Ramos (cell line): Measurements from ENCODE around the gene TXNRD2.
"Not testable (repeated sequence)": the region's sequence is repeated elsewhere in the genome, so short reads cannot be mapped to it uniquely, and the experiment has no call there.

Source experiments
- in situ Hi-C: fragments of 300-500 bp; cut with MboI; formaldehyde crosslinking; loops from one replicate; pipeline ENCODE4 v1.14.3; 2022; ENCODE audit warnings: low sequenced_read_pairs; ENCODE audit not compliant: unreplicated experiment

Gene TXNRD2

DNA sequence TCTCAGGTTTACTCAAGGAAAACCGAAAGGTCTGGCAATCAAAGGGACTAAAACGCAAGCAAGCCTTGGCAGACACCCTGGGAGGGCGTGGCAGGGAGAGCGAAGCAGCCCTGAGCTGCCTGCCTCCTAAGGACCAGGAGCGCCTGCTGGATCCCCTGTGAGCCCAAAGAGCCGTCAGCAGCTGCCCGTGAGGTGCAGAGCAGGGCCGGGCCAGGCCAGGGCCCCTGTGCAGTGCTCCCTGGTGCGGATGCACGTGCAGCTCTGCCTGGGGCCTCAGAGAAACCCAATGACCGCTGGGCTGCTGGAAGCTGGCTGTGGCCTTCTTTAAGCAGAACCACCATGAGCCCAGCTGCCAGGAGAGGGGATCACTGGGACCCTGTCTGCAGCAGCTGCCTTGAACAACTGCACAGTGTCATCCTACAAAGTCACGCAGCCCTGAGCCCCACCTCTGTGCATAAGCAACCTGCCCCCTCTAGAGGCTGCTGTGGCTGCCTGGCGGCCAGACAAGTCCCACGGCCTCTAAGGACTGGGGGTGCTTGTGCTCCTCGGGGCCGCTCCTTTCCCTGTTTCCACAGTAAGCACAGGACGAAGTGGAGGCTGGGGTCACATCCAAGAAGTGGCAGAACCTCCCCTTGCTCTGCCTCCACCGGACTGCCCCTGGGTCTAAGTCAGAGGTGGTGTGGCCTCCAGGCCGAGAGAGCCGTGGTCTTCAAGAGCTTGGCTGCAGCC lies 29.2 kb downstream of the TXNRD2 start:
- in situ Hi-C loops: no loop called here

DNA sequence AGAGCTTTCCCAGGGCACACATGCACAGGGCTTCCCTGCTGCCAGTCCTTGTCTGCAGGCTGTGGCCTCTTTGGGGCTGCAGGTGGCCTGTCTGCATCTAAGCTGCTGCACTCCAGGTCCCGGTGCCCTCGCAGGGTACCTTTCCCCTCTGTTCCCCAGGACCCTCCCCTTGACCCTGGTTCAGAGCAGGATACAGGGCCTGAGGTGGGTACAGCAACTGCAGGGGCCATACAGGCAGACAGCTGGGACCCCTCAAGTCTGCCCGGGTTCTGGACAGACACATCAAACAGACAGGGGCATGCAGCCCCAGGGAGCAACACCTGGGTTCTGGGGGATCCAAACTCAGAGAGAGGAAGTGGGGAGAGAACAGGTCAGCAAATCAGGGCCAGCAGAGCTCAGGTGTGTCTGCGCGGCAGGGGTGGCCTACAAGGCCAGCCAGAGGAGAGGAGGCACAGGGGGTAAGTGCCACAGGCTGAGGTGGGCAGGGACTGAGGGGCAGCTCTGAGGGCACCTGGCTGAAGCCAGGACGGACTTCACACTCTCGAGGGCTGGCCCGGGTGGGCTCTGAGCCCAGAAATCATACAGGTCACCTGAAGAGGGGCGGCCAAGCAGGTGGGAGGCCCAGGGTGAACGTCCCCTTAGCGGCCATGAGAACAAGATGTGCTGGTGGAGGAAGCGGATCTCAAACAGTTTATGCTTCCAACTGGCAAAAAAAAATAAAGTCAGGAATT lies 29.9 kb downstream of the TXNRD2 start:
- in situ Hi-C loops: no loop called here

DNA sequence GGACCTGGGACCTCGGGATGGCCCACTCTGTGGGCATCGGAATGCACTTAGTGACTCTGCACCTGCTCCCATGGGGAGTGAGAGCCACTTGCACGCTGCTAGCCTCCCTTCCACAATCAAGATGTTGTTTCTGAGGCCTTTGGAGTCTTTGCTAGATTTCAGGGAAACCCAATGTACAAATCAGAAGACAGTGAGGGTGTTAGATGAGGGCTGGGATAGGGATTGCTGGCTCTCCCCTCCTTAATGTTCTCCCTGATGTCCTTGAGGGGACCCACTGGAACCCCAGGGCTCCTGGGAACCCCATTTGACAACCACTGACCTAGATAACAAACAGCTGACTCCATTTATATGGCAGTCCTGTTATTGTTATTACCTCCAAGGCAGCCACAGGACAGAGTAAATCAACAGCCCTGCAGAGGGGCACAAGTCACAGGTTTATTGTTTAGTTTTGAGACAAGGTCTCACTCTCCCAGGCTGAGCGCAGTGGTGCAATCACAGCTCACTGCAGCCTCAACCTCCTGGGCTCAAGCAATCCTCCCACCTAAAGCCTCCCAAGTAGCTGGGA lies 31.4 kb downstream of the TXNRD2 start:
- in situ Hi-C loops: no loop called here

DNA sequence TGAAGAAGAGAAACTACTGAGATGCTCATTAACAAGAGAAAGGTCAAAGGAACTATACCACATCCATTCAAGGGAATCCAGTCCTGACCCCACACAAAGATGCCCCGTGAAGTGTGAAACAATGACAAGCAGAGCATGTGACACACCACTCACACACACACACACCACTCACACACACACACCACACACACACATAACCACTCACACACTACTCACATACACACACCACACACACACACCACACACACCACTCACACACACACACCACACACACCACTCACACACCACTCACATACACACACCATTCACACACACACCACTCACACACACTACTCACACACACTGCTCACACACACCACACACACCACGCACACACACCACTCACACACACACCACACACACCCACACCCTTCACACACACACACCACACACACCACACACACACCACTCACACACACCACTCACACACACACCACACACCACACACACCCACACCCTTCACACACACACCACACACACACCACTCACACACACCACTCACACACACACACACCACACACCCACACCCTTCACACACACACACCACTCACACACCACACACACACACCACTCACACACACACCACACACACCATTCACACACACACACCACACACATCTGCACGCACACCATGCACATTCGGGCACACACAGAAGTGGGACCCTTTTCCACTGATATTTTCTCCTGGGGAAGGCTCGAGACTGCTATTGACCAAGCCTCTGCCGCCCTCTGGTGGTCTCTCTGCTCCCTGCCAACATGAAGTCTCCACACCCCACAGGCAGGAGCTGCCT lies 32.1 kb downstream of the TXNRD2 start:
- in situ Hi-C loops: no loop called here

DNA sequence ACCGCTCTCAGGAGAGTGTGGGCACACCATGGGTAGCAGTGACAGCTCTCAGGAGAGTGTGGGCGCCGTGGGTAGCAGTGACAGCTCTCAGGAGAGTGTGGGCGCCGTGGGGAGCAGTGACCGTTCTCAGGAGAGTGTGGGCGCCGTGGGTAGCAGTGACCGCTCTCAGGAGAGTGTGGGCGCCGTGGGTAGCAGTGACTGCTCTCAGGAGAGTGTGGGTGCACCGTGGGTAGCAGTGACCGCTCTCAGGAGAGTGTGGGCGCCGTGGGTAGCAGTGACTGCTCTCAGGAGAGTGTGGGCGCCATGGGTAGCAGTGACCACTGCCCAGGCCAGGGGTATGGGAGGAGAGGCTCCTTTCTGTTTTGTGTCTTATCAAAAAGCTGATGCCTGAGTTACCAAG lies 33.7 kb downstream of the TXNRD2 start:
- in situ Hi-C loops: not testable (repeated sequence)

DNA sequence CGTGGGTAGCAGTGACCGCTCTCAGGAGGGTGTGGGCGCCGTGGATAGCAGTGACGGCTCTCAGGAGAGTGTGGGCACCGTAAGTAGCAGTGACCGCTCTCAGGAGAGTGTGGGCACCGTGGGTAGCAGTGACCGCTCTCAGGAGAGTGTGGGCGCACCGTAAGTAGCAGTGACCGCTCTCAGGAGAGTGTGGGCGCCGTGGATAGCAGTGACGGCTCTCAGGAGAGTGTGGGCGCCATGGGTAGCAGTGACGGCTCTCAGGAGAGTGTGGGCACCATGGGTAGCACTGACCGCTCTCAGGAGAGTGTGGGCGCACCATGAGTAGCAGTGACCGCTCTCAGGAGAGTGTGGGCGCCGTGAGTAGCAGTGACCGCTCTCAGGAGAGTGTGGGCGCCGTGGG lies 34.8 kb downstream of the TXNRD2 start:
- in situ Hi-C loops: not testable (repeated sequence)

DNA sequence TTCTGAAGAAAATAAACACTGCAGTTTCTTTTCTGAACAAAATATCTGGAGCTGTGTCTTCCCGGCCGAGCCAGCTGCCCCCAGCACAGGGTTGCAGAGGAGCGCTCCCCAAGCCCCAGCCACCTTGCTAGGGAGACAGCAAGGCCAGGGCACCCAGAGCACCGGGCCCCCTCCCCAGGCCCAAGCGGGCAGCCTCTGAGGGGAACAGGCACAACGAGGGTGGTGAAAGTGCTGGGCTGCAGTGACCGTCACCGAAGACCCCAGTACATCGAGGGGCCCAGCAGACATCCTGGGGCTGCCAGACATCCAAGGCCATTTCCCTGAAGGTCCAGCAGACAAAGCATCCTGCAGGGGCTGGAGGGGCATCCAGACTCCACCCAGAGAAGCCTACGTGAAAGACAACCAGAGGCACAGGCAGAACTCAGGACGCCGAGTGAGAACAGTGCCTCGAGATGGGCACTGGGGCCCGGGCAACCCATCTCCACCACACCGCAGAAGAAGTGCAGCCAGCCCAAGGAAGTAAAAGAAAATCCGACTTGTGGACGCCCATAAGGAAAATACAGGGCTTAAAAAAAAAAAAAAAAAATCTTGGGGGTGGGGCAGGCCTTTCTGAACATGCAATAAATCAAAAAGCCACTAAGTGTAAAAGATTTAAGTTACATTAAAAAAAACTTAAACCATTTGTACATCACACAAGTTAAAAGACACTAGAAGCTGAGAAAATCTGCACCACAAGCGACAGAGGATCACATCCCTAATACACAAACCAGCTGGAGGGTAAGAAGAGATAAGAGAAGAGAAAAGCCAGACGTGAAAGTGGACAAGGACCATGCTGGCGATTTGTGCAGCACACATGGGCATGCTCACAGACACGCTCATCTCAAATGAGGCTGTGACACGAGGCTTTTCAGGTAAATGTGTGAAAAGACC lies 36.0 kb downstream of the TXNRD2 start:
- in situ Hi-C loops: no loop called here

DNA sequence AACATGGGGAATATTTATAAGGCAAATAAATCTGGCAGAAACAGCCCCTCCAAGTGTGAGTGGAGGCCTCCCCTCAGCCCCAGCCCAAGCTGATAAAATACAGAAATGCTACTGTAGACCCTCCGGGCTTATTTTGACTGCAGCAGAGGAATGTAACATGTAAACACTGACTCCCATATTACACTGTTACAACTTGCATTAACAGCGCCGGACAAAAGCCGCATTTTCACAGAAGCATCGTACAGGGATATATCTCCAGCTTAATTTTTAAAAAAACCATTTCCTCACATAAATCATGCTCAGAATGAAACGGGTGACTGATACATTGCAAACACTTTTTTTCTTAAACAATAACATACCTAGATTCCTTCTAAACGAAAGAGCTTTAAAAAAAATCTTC lies 36.7 kb downstream of the TXNRD2 start:
- in situ Hi-C loops: no loop called here

DNA sequence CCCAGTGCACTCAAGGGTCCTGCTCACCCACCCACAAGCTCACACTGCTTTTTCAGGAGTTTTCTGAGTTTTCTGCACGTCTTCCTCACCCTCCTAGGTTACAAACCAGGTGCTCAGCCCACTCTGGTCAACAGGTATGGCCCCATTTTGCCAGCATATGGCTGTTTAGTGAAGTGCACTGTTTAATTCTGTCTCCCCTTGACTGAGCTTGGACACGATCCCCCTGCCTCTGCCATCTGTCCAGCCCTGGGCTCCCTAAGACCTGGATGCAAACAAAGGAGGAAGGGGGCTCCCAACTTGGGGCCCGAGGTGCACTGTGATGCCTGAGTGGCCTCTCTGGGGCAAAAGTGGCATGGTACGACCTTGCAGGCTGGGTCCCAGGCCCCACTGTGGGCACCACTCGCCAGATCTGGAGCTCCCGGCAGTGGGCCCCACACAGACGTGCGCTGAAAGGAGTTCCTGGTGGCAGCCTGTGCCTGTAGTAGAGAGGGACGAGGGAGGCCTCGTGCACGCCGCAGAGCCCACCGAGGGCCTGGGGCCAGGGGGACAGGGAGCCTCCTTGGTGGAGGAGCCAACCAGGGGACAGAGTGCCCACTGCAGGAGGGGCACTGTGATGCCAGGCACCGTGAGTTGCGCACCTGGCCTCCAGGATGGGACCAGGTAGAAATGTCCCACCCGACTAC lies 37.3 kb downstream of the TXNRD2 start:
- in situ Hi-C loops: no loop called here

DNA sequence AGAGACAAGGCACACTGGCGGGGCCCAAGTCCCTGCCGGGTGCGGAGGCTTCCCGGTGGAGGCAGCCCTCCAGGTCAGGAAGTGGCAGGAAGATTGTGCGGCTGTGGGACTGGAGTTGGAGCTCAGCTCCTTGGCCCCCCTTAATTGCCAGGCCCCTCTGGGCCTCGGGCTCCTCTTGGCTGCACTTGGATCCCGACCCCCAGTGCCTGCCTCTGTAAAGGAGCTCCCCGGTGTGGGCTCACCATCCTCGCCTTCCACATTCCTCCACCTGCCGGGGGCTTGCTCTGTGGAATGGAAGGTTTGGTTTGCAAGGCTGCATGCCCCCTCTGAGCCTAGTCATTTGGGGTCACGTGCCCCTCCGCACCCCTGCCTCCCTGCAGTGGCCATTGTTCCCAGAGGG lies 38.1 kb downstream of the TXNRD2 start:
- in situ Hi-C loops: no loop called here

DNA sequence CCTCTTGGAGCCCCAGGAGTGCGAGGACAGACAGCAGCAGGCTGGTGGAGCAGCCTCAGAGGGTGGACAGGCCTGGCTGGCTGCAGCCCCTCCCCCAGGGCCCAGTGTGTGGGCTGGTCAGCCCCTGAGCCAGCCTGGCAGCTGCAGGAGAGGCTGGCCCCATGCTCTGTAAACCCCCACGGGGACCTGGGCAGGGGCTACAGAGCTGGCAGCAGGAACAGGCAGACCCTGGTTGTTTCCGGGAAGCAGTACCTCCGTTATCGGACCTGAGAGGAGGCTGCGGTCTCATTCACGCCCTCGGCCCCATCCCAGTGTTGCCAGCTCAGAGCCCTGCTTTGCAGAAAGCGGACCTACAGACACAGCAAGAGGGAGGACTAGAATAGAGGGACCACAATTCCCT lies 38.6 kb downstream of the TXNRD2 start:
- in situ Hi-C loops: no loop called here

DNA sequence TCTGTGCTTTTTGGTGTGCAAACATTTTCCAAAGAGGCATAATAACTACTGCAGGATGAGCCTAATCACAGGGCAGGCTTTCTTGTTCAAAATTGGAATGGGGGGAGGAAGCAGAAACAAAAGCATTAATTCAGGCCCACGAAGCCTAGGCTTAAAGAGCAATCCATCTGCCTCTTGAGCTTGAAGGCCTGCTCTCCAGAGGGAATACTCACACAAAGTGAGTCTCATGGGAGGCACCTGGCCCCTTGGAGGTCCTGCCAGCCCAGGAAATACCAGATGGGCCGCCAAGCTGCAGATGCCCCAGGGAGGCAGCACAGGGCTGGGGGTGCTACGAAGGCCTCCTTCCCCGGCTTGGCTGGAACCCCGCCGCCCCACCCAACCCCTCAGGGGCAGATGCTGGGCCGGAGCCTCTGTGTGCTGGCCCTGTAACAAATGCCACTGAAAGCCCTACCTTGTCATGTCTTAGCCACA lies 39.3 kb downstream of the TXNRD2 start:
- in situ Hi-C loops: no loop called here

DNA sequence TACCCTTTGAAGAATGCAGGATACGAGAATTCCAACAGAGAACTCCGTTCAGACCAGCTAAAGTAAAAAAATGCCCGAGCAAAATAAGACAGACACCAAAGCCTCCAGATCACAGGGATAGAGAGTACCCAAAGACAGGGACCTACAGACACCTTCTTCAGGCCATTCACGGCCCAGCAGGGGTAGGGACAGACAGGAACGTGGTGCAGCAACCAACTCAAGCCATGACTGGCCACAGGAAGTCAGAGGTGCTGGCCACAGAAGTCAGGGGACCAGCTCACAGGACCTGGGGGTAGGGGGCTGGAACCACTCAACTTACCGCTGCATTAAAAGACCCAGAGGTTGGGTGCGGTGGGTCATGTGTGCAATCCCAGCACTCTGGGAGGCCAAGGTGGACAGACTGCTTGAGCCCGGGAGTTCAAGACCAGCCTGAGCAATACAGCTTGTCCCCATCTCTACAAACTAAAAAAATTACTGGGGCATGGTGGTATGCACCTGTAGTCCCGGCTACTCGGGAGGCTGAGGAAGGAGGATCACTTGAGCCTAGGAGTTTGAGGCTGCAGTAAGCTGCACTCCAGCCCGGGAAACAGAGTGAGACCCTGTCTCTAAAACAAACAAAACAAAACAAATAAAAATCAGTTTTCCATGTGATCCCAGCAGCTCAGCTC lies 39.9 kb downstream of the TXNRD2 start:
- in situ Hi-C loops: no loop called here

DNA sequence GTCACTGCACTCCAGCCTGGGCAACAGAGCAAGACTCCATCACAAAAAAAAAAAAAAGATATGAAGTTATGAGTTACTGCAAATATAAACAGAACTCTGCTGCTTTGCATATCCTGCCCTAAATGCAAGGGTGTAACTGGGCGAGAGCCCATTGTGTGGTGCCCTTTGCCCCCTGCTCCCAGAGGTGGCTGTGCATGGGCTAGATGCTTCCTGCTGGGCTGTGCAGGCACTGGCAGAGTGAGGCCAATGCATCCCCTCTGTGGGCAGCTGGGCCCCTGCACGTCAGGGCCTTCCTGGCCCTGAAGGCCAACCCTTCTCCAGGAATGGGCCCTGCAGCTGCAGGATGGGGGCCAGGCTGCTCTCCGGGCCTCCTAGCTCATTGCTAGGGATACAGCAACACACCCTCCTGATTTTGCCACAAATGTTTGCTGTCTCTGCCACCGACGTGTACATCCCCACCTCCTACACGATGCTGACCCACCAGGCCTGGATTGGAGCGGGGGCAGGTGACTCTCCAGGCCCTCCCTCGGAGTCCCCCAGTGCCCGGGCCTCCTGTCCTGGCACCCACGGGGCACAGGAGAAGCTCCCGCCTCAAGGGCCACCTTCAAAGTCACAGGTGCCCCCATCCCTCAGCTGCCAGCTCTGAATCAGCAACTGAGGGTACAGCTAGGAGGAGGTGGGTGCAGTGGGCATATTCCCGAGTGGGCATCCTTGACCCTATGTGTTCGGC lies 40.7 kb downstream of the TXNRD2 start:
- in situ Hi-C loops: no loop called here

DNA sequence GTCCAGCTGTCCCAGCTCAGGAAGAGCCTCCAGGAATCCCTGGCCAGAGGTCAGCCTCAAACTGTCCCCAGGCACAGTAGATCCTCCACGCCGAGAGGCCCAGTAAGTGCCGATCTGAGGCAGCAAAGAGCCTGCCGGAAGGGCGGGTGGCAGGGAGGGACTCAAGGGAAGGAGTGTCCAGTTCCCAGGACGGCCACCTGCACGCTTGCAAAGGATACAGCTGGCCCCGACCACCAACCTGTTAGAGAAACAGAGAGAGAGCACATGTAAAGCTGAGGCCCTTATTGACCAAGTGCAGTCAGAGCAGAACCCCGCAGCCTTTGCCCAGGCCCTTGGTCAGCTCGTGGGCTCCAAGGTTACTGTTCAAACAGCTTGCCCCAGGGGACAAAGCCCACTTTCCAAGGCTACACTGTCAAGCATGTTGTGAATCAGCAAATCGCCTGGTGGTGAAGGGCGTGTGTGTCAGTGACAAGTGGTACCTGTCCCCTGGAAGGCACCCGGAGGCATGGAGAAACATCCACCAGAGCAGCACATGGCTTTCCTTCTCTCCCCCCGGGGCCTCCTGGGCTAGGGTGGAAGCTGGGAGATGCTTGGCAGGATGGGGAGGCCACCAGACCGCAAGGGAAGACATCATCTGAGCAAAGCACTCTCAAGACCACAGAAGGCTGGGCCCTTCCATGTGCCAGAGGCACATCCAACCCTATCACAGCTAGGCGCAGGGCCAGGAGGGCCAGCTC lies 42.6 kb downstream of the TXNRD2 start:
- in situ Hi-C loops: no loop called here

DNA sequence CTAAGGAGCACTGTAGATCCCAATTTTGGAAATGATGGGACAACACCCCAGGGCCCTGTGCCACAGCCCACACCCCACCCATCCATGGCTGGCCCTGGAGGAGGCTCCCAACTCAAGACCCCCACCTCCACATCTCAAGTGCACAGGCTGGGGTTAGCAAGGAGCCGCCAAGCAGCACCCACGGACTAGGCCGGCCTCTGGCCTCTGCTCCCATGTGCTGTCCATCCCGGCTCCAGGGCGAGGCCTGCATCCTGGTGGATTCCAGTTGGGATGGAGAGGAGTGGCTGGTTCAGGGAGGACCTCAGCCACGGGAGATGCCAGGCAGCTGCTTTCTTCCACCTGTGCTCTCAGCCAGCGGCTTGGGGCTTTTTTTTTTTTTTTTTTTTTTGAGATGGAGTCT lies 43.5 kb downstream of the TXNRD2 start:
- in situ Hi-C loops: no loop called here

DNA sequence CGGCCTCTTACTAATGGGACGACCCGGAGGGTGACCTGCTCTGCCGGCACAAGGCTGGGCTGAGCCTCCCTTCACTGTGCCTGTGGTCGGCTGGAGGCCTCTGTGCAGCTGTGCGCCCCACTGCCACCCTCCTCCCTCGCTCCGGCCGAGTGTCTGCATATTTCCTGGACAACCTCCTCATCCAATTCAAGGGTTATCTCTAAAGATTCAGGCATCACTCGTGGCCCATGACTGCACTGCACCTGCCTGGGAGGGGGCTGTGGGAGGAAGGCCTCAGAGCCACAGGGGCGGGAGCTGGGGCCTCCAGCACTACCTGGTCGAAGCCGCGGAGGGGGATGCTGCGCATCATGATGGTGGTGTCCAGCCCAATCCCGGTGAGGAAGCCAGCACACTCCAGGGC lies 43.9 kb downstream of the TXNRD2 start:
- in situ Hi-C loops: no loop called here
